K562 (cell line): ENCODE measurements around the gene SFN. TPM values are rescaled to one million over a fixed set of nuclear protein-coding genes. Genes with fewer than 3 reads are reported as not detected.

ENCODE experiments used
- BRCA1 ChIP-seq, 2 experiments: fragments of 450-650 bp in 1 of 2; sonication (generic) in 1 of 2; formaldehyde crosslinking in 1 of 2; IDR thresholded peaks; 2 replicates each; pipeline versions ENCODE4 v1.5.0 to v1.6.1; 2017 to 2020; ENCODE audit warnings: mild to moderate bottlenecking in 1 of 2, missing genetic modification reagents in 1 of 2
- ELF1 ChIP-seq: fragments of 200-800 bp; sonication (Bioruptor generic); IDR thresholded peaks from 2 replicates; pipeline ENCODE4 v1.6.1; 2016; ENCODE audit warnings: missing genetic modification characterization, missing compliant biosample characterization
- EP400 ChIP-seq: fragments of 450-650 bp; IDR thresholded peaks from 2 replicates; pipeline ENCODE4 v1.6.1; 2017; ENCODE audit warnings: antibody characterized with exemption, mild to moderate bottlenecking, moderate library complexity
- ETV6 ChIP-seq, 3 experiments: fragments of 150-350 bp in 1 of 3; sonication (generic) in 1 of 3; formaldehyde crosslinking in 1 of 3; IDR thresholded peaks; 2 replicates each; pipeline versions ENCODE4 v1.6.1 to v1.8.0; 2014 to 2022; ENCODE audit warnings: borderline replicate concordance in 2 of 3, low read depth in 2 of 3, antibody characterized with exemption in 1 of 3, low read length in 1 of 3, mild to moderate bottlenecking in 1 of 3, missing genetic modification reagents in 1 of 3
- GATA2 ChIP-seq: sonication (generic); formaldehyde crosslinking; IDR thresholded peaks from 2 replicates; pipeline ENCODE4 v1.4.0; 2020; ENCODE audit warnings: mild to moderate bottlenecking, missing genetic modification reagents
- NFATC3 ChIP-seq: fragments of 450-650 bp; IDR thresholded peaks from 2 replicates; pipeline ENCODE4 v1.6.1; 2017; ENCODE audit warnings: mild to moderate bottlenecking
- NFIC ChIP-seq: fragments of 450-650 bp; IDR thresholded peaks from 2 replicates; pipeline ENCODE4 v1.6.1; 2017; ENCODE audit warnings: mild to moderate bottlenecking, inconsistent platforms
- PHF20 ChIP-seq: fragments of 450-650 bp; IDR thresholded peaks from 2 replicates; pipeline ENCODE4 v1.6.1; 2018; ENCODE audit not compliant: partially characterized antibody
- RBM34 ChIP-seq: fragments of 200-400 bp; formaldehyde crosslinking; IDR thresholded peaks from 2 replicates; pipeline ENCODE4 v1.6.1; 2018; ENCODE audit warnings: low read length, borderline replicate concordance; ENCODE audit not compliant: insufficient read depth
- SPI1 ChIP-seq: IDR thresholded peaks from 2 replicates; pipeline ENCODE4 v1.6.1; 2011; ENCODE audit warnings: low read depth, low read length, control low read depth, borderline replicate concordance
- TSC22D4 ChIP-seq: fragments of 450-650 bp; IDR thresholded peaks from 2 replicates; pipeline ENCODE4 v1.6.1; 2016; ENCODE audit warnings: missing genetic modification characterization, missing biosample characterization, control low read depth
- ZFP36 ChIP-seq: fragments of 150-350 bp; IDR thresholded peaks from 2 replicates; pipeline ENCODE4 v1.6.1; 2018; ENCODE audit warnings: low read length, low read depth; ENCODE audit not compliant: partially characterized antibody
- ZNF444 ChIP-seq: fragments of 250-450 bp; sonication (Bioruptor Pico); IDR thresholded peaks from 2 replicates; pipeline ENCODE4 v1.4.0; 2020; ENCODE audit warnings: mild to moderate bottlenecking, moderate library complexity
- ZNF696 ChIP-seq: fragments of 250-450 bp; sonication (Bioruptor Pico); conservative IDR thresholded peaks from 2 replicates; pipeline ENCODE4 v1.4.0; 2020; ENCODE audit warnings: mild to moderate bottlenecking, moderate library complexity
- polyA plus RNA-seq, 8 experiments: library from polyadenylated mRNA; depleted of rRNA in 4 of 8; stranded (reverse) in 5 of 8; unstranded in 3 of 8; fragments of >200 nt; fragmentation: Nextera tagmentation in 2 of 8; fragmentation: Illumina TruSeq in 1 of 8; extraction: Ambion mirVana in 2 of 8; extraction: Trizol in 1 of 8; gene quantifications; 2 replicates each; pipeline versions ENCODE4 v1.2.1 to v1.2.3, GENCODE V29; 2011 to 2014; ENCODE audit warnings: inconsistent platforms in 1 of 8, missing spikeins in 1 of 8
- total RNA-seq, 7 experiments: library from RNA; depleted of rRNA in 6 of 7; stranded (reverse); fragments of >200 nt in 6 of 7; fragmentation: Illumina TruSeq in 2 of 7; extraction: Trizol in 2 of 7; gene quantifications; 2 replicates each; pipeline versions ENCODE4 v1.2.1 to v1.2.3, GENCODE V29; 2011 to 2021; ENCODE audit warnings: low replicate concordance in 1 of 7
- TF ChIP-seq, protein P1 (sequence below): fragments of 450-650 bp; IDR thresholded peaks from 2 replicates; pipeline ENCODE4 v1.6.1; 2016
- TF ChIP-seq, protein P2 (sequence below): fragments of 200-400 bp; formaldehyde crosslinking; IDR thresholded peaks from 2 replicates; pipeline ENCODE4 v1.6.1; 2017; ENCODE audit warnings: mild to moderate bottlenecking, low read depth, low read length, moderate library complexity
- TF ChIP-seq, protein P3 (sequence below): sonication (generic); formaldehyde crosslinking; IDR thresholded peaks from 2 replicates; pipeline ENCODE4 v1.8.1; 2023; ENCODE audit warnings: mild to moderate bottlenecking, missing genetic modification reagents
- TF ChIP-seq, protein P4 (sequence below): sonication (generic); formaldehyde crosslinking; IDR thresholded peaks from 2 replicates; pipeline ENCODE4 v1.8.0; 2022; ENCODE audit warnings: mild to moderate bottlenecking, low read depth, missing genetic modification reagents

Gene SFN
- total and polyA plus RNA-seq, 9 of the 15 experiments (the other 6 are each of a cell fraction or from before 2014, with no cell fraction given) = 0.10 to 3.8 (median 2.0) TPM

DNA sequence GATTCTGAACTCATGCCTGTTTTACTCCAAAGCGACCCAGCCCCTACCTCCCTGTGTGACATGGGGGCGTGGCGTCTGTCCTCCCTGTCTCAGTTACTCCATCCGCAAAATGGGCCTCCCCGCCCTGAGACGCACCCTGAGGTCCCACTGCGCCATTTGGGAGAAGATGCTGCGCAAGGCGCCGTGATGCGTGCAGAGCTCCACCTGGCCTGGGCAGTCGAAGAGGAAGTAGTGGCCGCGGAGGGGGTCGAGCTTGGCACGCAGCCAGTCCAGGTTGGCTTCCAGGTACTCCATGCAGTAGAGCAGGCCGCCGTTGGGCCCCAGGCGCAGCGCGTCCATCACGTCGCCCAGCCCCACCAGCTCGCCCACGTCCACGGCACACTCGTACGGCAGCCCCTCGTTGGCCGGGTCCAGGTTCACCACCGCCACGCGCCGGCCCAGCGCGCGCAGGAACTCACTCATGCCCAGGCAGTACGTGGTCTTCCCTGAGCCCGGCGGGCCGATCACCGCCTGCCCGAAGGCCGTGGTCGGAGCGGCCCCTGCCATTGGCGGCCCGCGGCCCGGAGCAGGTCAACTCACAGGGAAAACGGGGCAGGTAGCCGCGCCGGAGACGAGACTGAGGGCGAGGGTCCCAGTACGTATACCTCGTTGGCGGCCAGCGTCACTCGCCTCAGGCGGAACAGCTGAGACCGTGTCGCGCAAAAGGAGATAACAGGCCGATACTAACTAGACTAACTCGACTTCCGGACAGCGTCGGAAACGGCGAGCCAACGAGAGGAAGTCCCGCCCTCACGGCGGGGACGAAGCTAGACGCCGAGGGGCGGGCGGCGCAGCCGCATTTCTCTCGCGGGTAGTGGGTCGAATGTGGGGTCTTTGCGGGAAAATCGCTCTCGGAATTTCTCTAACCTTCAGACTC lies 26.9 kb downstream of the SFN start, which contains the start of gene GPN2 (continued):
- no peak for TF ChIP-seq ZNF444 (CRISPR knock-in tag)
- no peak for TF ChIP-seq ZFP36
- TF ChIP-seq PHF20 = peak; percentile 89
- peak; percentile 91 for TF ChIP-seq EP400
- no peak for TF ChIP-seq NFATC3
- peak; percentile 93 for TF ChIP-seq SPI1
- TF ChIP-seq, protein P1, sequence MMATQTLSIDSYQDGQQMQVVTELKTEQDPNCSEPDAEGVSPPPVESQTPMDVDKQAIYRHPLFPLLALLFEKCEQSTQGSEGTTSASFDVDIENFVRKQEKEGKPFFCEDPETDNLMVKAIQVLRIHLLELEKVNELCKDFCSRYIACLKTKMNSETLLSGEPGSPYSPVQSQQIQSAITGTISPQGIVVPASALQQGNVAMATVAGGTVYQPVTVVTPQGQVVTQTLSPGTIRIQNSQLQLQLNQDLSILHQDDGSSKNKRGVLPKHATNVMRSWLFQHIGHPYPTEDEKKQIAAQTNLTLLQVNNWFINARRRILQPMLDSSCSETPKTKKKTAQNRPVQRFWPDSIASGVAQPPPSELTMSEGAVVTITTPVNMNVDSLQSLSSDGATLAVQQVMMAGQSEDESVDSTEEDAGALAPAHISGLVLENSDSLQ = peak; percentile 48; the same call in 1 of the 2 replicates
- no peak for TF ChIP-seq TSC22D4
- TF ChIP-seq BRCA1 (IDR thresholded peaks at IDR 0.05) = no peak
- 0 out of 2 replicates have a peak, but pooled peaks have one; percentile 43 for TF ChIP-seq BRCA1 (CRISPR knock-in tag; IDR thresholded peaks at IDR 0.05)
- TF ChIP-seq, protein P2, sequence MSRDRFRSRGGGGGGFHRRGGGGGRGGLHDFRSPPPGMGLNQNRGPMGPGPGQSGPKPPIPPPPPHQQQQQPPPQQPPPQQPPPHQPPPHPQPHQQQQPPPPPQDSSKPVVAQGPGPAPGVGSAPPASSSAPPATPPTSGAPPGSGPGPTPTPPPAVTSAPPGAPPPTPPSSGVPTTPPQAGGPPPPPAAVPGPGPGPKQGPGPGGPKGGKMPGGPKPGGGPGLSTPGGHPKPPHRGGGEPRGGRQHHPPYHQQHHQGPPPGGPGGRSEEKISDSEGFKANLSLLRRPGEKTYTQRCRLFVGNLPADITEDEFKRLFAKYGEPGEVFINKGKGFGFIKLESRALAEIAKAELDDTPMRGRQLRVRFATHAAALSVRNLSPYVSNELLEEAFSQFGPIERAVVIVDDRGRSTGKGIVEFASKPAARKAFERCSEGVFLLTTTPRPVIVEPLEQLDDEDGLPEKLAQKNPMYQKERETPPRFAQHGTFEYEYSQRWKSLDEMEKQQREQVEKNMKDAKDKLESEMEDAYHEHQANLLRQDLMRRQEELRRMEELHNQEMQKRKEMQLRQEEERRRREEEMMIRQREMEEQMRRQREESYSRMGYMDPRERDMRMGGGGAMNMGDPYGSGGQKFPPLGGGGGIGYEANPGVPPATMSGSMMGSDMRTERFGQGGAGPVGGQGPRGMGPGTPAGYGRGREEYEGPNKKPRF = no peak
- TF ChIP-seq, protein P3, sequence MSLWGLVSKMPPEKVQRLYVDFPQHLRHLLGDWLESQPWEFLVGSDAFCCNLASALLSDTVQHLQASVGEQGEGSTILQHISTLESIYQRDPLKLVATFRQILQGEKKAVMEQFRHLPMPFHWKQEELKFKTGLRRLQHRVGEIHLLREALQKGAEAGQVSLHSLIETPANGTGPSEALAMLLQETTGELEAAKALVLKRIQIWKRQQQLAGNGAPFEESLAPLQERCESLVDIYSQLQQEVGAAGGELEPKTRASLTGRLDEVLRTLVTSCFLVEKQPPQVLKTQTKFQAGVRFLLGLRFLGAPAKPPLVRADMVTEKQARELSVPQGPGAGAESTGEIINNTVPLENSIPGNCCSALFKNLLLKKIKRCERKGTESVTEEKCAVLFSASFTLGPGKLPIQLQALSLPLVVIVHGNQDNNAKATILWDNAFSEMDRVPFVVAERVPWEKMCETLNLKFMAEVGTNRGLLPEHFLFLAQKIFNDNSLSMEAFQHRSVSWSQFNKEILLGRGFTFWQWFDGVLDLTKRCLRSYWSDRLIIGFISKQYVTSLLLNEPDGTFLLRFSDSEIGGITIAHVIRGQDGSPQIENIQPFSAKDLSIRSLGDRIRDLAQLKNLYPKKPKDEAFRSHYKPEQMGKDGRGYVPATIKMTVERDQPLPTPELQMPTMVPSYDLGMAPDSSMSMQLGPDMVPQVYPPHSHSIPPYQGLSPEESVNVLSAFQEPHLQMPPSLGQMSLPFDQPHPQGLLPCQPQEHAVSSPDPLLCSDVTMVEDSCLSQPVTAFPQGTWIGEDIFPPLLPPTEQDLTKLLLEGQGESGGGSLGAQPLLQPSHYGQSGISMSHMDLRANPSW (CRISPR knock-in tag) = peak; percentile 58
- TF ChIP-seq RBM34 = no peak
- TF ChIP-seq NFIC = peak; percentile 97
- TF ChIP-seq, protein P4, sequence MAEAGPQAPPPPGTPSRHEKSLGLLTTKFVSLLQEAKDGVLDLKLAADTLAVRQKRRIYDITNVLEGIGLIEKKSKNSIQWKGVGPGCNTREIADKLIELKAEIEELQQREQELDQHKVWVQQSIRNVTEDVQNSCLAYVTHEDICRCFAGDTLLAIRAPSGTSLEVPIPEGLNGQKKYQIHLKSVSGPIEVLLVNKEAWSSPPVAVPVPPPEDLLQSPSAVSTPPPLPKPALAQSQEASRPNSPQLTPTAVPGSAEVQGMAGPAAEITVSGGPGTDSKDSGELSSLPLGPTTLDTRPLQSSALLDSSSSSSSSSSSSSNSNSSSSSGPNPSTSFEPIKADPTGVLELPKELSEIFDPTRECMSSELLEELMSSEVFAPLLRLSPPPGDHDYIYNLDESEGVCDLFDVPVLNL = peak; percentile 46; the same call in 1 of the 2 replicates
- TF ChIP-seq ZNF696 (CRISPR knock-in tag) = no peak
- peak; percentile 63; the same call in 1 of the 2 replicates for TF ChIP-seq ELF1 (tag)
- TF ChIP-seq GATA2 (CRISPR knock-in tag) = peak; percentile 92
- no peak for TF ChIP-seq ETV6 (IDR thresholded peaks at IDR 0.05; ENCODE audit: borderline replicate concordance in 1 of 2, low read depth in 2 of 2, low read length in 1 of 2)
- 0 out of 2 replicates have a peak, but pooled peaks have one; percentile 89 for TF ChIP-seq ETV6 (CRISPR knock-in tag; IDR thresholded peaks at IDR 0.05; ENCODE audit: borderline replicate concordance)
